Measurements from ENCODE around the gene UIMC1. TPM values are rescaled to one million over a fixed set of nuclear protein-coding genes. Genes with fewer than 3 reads are reported as not detected.
"Not testable (repeated sequence)": the region's sequence is repeated elsewhere in the genome, so short reads cannot be mapped to it uniquely, and the experiment has no call there.

Gene UIMC1
- total RNA-seq, 1 experiment from 2014 or later: 47.6 TPM

DNA sequence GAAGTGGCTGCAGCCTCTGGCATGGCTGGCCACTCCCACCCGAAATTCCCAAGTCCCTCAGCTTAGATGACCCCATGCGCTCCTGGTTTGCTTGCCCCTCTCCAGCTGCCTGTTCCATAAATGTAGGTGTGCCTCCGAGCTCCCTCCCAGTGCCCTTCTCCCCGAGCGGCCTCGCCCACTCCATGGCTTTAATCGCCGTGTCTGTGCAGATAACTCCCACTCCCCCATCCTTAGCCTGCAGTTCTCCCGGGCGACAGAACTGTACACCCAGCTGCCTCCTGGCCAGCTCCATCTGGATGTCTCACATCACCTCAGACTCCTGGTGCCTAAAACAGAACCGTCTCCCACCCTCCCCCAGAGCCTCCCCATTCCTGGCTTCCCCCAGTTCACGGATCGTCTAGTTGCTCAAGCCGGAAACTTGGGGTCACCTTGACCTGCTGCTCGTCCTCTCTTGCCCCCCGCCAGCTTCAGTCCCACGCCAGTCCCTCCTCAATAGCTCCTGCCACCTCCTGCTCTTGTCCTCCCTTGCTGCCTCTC lies 131.5 kb downstream of the UIMC1 start:
- Histone ChIP-seq H3K36me3 (no peaks in the 10 kb centered on the region), H3K9me3 (no peaks in the 10 kb centered on the region), H3K27me3 (peaks cover 21% of the 10 kb centered on the region), H3K4me3 (no peak overlapping the region)
- no peak for DNase-seq

DNA sequence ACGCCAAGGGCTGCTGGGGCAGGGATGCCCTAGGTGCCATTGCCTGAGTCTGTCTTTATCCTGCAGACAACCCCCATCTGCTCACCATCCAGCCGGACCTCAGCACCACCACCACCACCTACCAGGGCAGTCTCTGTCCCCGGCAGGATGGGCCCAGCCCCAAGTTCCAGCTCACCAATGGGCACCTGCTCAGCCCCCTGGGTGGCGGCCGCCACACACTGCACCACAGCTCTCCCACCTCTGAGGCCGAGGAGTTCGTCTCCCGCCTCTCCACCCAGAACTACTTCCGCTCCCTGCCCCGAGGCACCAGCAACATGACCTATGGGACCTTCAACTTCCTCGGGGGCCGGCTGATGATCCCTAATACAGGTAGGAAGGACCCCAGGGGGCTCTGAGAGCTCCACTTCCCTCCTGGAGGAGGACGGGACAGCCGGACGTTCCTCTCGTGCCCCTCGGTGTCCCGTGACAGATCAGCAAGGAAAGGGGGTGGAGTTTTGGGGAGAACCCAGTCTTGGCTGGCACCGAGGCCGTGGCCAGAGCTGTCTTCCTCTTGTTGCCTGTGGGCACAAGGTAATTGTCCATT lies 132.3 kb downstream of the UIMC1 start:
- DNase-seq: no peak
- no peaks in the 10 kb centered on the region for H3K36me3 ChIP-seq
- no peaks in the 10 kb centered on the region for H3K9me3 ChIP-seq
- H3K4me3 ChIP-seq: no peak overlapping the region
- peaks cover 21% of the 10 kb centered on the region for H3K27me3 ChIP-seq

GRCh38 chr5:176873541-176874172 lies 132.9 kb downstream of the UIMC1 start:
- peaks cover 21% of the 10 kb centered on the region for H3K27me3 ChIP-seq
- H3K36me3 ChIP-seq: no peaks in the 10 kb centered on the region
- no peaks in the 10 kb centered on the region for H3K9me3 ChIP-seq
- no peak overlapping the region for H3K4me3 ChIP-seq
- DNase-seq: no peak

DNA sequence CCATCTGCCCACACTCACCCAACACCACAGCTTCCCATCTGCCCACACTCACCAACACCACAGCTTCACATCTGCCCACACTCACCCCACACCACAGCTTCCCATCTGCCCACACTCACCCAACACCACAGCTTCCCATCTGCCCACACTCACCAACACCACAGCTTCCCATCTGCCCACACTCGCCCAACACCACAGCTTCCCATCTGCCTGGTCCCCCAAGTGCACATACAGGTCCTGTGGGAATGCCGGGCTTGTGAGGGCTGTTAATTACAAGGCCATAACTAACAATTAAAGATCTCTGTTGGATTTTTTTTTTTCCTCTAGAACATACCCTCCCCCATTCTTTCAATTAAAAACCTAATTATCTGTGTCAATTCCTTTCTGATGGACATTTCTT lies 133.6 kb downstream of the UIMC1 start:
- not testable (repeated sequence) for H3K9me3 ChIP-seq, DNase-seq, H3K36me3 ChIP-seq, H3K4me3 ChIP-seq
- peaks cover 21% of the 10 kb centered on the region for H3K27me3 ChIP-seq

- H3K4me3 ChIP-seq, DNase-seq: not testable (repeated sequence)
- peaks cover 21% of the 10 kb centered on the region for H3K27me3 ChIP-seq
Observed at GRCh38 chr5:176872586-176872985, 134.0 kb downstream of the UIMC1 start.

GRCh38 chr5:176870644-176871043 lies 135.9 kb downstream of the UIMC1 start:
- not testable (repeated sequence) for H3K36me3 ChIP-seq, DNase-seq, H3K4me3 ChIP-seq, H3K9me3 ChIP-seq
- H3K27me3 ChIP-seq: peaks cover 12% of the 10 kb centered on the region

More at GRCh38 chr5:176872586-176872985, 134.0 kb downstream of the UIMC1 start:
- H3K36me3 ChIP-seq, H3K9me3 ChIP-seq: not testable (repeated sequence)

DNA sequence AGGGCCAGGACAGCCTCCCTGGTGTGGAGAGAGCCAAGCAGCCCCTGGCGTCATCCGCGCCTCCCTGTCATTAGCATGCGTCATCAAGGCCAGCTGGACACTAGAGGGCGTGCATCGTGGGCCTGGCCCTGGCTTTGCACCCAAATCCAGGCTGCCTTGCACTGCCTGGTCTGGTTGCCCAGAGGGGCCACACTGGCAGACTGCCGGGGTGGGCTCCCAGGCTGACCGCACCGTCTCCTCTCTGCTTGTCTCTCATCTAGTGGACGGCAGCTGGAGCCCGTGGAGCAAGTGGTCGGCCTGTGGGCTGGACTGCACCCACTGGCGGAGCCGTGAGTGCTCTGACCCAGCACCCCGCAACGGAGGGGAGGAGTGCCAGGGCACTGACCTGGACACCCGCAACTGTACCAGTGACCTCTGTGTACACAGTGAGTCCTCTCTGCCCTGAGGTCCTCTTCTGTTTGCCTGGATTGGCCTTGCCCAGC lies 136.4 kb downstream of the UIMC1 start:
- DNase-seq: peak; percentile 60
- H3K4me3 ChIP-seq: no peak overlapping the region
- H3K36me3 ChIP-seq: no peaks in the 10 kb centered on the region
- no peaks in the 10 kb centered on the region for H3K9me3 ChIP-seq
- H3K27me3 ChIP-seq: peaks cover 7% of the 10 kb centered on the region

- Histone ChIP-seq H3K27me3 (peaks cover 2% of the 10 kb centered on the region), H3K36me3 (no peaks in the 10 kb centered on the region), H3K4me3 (no peak overlapping the region), H3K9me3 (no peaks in the 10 kb centered on the region)
- no peak for DNase-seq
Observed at GRCh38 chr5:176869501-176870109, 137.0 kb downstream of the UIMC1 start.

GRCh38 chr5:176868731-176869130 lies 137.8 kb downstream of the UIMC1 start:
- Histone ChIP-seq H3K27me3 (peaks cover 4% of the 10 kb centered on the region), H3K36me3 (no peaks in the 10 kb centered on the region), H3K4me3 (no peak overlapping the region), H3K9me3 (no peaks in the 10 kb centered on the region)
- no peak for DNase-seq

DNA sequence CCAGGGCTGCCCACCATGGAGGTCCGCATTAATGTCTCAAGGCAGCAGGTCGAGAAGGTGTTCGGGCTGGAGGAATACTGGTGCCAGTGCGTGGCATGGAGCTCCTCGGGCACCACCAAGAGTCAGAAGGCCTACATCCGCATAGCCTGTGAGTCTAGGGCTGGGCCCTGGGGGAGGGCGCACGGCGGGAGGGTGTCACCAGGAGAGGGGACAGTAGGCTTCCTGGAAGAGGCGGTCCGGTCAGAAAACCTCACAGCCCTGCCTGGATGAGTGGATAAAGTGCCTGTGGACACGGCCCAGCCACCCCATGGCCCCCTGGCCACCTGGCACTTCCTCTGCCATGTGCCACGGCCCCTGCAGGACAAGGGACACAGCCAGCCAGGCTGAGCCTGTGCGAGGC lies 138.5 kb downstream of the UIMC1 start:
- Histone ChIP-seq H3K9me3 (no peaks in the 10 kb centered on the region), H3K27me3 (peaks cover 5% of the 10 kb centered on the region), H3K36me3 (no peaks in the 10 kb centered on the region), H3K4me3 (no peak overlapping the region)
- DNase-seq: no peak

- no peak for DNase-seq
- H3K9me3 ChIP-seq: no peaks in the 10 kb centered on the region
- H3K27me3 ChIP-seq: peaks cover 13% of the 10 kb centered on the region
- H3K36me3 ChIP-seq: no peaks in the 10 kb centered on the region
- H3K4me3 ChIP-seq: no peak overlapping the region
Observed at GRCh38 chr5:176866707-176867310, 139.8 kb downstream of the UIMC1 start.

DNA sequence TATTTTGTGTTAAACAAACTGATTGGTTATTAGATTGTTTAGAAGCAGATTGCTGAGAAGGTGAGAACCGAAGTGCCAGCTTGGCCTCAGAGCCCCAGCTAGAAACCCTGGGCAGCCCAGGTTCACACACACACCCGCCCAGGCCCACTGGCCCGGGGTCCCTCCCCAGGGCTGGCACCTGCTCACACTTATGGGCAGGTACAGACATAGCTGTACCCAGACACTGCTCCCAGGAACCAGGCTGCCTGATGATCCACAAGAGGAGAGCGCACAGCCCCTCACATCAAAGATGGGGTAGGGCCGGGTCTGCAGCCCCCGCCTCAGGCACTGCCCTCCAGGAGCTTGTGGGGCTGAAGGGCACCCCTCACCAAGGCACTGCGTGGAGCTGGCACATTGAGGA lies 140.6 kb downstream of the UIMC1 start:
- Histone ChIP-seq H3K4me3 (no peak overlapping the region), H3K27me3 (peaks cover 16% of the 10 kb centered on the region), H3K9me3 (no peaks in the 10 kb centered on the region), H3K36me3 (no peaks in the 10 kb centered on the region)
- DNase-seq: no peak

GRCh38 chr5:176864755-176865154 lies 141.8 kb downstream of the UIMC1 start:
- Histone ChIP-seq H3K4me3 (no peak overlapping the region), H3K9me3 (no peaks in the 10 kb centered on the region), H3K27me3 (peaks cover 21% of the 10 kb centered on the region), H3K36me3 (no peaks in the 10 kb centered on the region)
- DNase-seq: no peak

- peaks cover 21% of the 10 kb centered on the region for H3K27me3 ChIP-seq
- DNase-seq: no peak
Observed at GRCh38 chr5:176863765-176864098, 142.8 kb downstream of the UIMC1 start.

GRCh38 chr5:176863041-176863764 lies 143.4 kb downstream of the UIMC1 start:
- Histone ChIP-seq H3K27me3 (peaks cover 24% of the 10 kb centered on the region), H3K4me3 (no peak overlapping the region), H3K9me3 (no peaks in the 10 kb centered on the region), H3K36me3 (no peaks in the 10 kb centered on the region)
- DNase-seq: no peak

More at GRCh38 chr5:176863765-176864098, 142.8 kb downstream of the UIMC1 start:
- H3K36me3 ChIP-seq: no peaks in the 10 kb centered on the region
- no peak overlapping the region for H3K4me3 ChIP-seq
- H3K9me3 ChIP-seq: no peaks in the 10 kb centered on the region

DNA sequence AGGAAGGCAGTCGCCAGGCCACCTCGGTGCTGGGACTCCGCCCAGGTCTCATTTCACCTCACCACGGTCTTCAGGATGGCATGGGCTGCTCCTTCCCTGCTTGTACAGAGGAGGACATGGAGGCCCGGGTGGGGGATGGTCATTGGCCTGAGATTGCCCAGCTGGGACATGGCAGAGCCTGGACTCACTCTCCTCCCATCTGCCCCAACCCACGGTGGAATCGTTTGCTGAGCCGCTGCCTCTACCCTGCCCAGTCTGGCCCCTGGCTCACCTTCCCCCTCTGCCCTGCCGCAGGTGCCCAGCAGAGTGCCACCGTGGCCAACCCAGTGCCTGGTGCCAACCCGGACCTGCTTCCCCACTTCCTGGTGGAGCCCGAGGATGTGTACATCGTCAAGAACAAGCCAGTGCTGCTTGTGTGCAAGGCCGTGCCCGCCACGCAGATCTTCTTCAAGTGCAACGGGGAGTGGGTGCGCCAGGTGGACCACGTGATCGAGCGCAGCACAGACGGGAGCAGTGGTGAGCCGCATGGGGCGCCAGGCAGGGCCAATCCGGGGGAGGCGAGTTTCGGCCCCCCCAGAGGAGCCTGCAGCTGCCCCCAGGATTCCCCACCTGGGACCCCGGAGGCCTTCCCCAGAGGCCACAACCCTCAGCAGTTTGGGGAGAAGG lies 144.1 kb downstream of the UIMC1 start:
- DNase-seq: no peak
- Histone ChIP-seq H3K9me3 (no peaks in the 10 kb centered on the region), H3K36me3 (no peaks in the 10 kb centered on the region), H3K4me3 (no peak overlapping the region), H3K27me3 (peaks cover 32% of the 10 kb centered on the region)

All from MG63 (cell line).